Measurements from ENCODE around the gene KIF3A.

Gene KIF3A

GRCh38 chr5:132750471-132751230 lies 13.3 kb upstream of the KIF3A start:
- H3K9me3 ChIP-seq (ENCODE audit: low read length): no peaks in the 10 kb centered on the region
- no peak overlapping the region for H3K4me2 ChIP-seq (ENCODE audit: low read length)
- H3K4me3 ChIP-seq (ENCODE audit: low read depth, low read length, poor library complexity, severe bottlenecking): no peak overlapping the region
- no peaks in the 10 kb centered on the region for H3K9me2 ChIP-seq (ENCODE audit: low read depth, low read length)
- peaks cover 21% of the 10 kb centered on the region for H3K4me1 ChIP-seq (ENCODE audit: insufficient read depth, low read length, severe bottlenecking)
- H4K20me1 ChIP-seq (ENCODE audit: insufficient read depth, low read length): no peaks in the 10 kb centered on the region
- H3K27me3 ChIP-seq (ENCODE audit: insufficient read depth, low read length): no peaks in the 10 kb centered on the region
- H2AFZ ChIP-seq (ENCODE audit: low read length): no peak overlapping the region
- H3K27ac ChIP-seq (ENCODE audit: low read depth, low read length, poor library complexity, severe bottlenecking): no peak overlapping the region
- H3K36me3 ChIP-seq (ENCODE audit: insufficient read depth, low read length): no peaks in the 10 kb centered on the region
- no peak for TF ChIP-seq EZH2 (IDR thresholded peaks at IDR 0.05; ENCODE audit: borderline replicate concordance, low read length)
- TF ChIP-seq CTCF (IDR thresholded peaks at IDR 0.05; ENCODE audit: low read length): no peak
- H3F3A ChIP-seq (ENCODE audit: insufficient read depth, low read length): no peaks in the 10 kb centered on the region
- H3K79me2 ChIP-seq (ENCODE audit: insufficient read depth, low read length): no peaks in the 10 kb centered on the region
- H3K9ac ChIP-seq (ENCODE audit: low read length): no peak overlapping the region

GRCh38 chr5:132749506-132749905 lies 12.2 kb upstream of the KIF3A start:
- Histone ChIP-seq H3K79me2 (ENCODE audit: insufficient read depth, low read length) (no peaks in the 10 kb centered on the region), H3K4me3 (ENCODE audit: low read depth, low read length, poor library complexity, severe bottlenecking) (no peak overlapping the region), H3K27ac (ENCODE audit: low read depth, low read length, poor library complexity, severe bottlenecking) (no peak overlapping the region), H3K4me1 (ENCODE audit: insufficient read depth, low read length, severe bottlenecking) (peaks cover 21% of the 10 kb centered on the region), H3K36me3 (ENCODE audit: insufficient read depth, low read length) (no peaks in the 10 kb centered on the region), H3K27me3 (ENCODE audit: insufficient read depth, low read length) (no peaks in the 10 kb centered on the region), H4K20me1 (ENCODE audit: insufficient read depth, low read length) (no peaks in the 10 kb centered on the region), H3K9me3 (ENCODE audit: low read length) (no peaks in the 10 kb centered on the region), H3K9me2 (ENCODE audit: low read depth, low read length) (no peaks in the 10 kb centered on the region), H3F3A (ENCODE audit: insufficient read depth, low read length) (no peaks in the 10 kb centered on the region), H2AFZ (ENCODE audit: low read length) (no peak overlapping the region), H3K9ac (ENCODE audit: low read length) (no peak overlapping the region), H3K4me2 (ENCODE audit: low read length) (no peak overlapping the region)
- no peak for TF ChIP-seq EZH2 (IDR thresholded peaks at IDR 0.05; ENCODE audit: borderline replicate concordance, low read length)
- TF ChIP-seq CTCF (IDR thresholded peaks at IDR 0.05; ENCODE audit: low read length): no peak

GRCh38 chr5:132748522-132749000 lies 11.2 kb upstream of the KIF3A start:
- no peak for TF ChIP-seq EZH2 (IDR thresholded peaks at IDR 0.05; ENCODE audit: borderline replicate concordance, low read length)
- no peak for TF ChIP-seq CTCF (IDR thresholded peaks at IDR 0.05; ENCODE audit: low read length)
- H2AFZ ChIP-seq (ENCODE audit: low read length): no peak overlapping the region

More at GRCh38 chr5:132748522-132749000, 11.2 kb upstream of the KIF3A start:
- no peaks in the 10 kb centered on the region for H3F3A ChIP-seq (ENCODE audit: insufficient read depth, low read length)
- H3K9me2 ChIP-seq (ENCODE audit: low read depth, low read length): no peaks in the 10 kb centered on the region
- no peak overlapping the region for H3K9ac ChIP-seq (ENCODE audit: low read length)
- H3K27me3 ChIP-seq (ENCODE audit: insufficient read depth, low read length): no peaks in the 10 kb centered on the region
- no peaks in the 10 kb centered on the region for H3K79me2 ChIP-seq (ENCODE audit: insufficient read depth, low read length)
- H3K36me3 ChIP-seq (ENCODE audit: insufficient read depth, low read length): no peaks in the 10 kb centered on the region
- H4K20me1 ChIP-seq (ENCODE audit: insufficient read depth, low read length): no peaks in the 10 kb centered on the region
- H3K4me3 ChIP-seq (ENCODE audit: low read depth, low read length, poor library complexity, severe bottlenecking): no peak overlapping the region
- H3K4me1 ChIP-seq (ENCODE audit: insufficient read depth, low read length, severe bottlenecking): peaks cover 21% of the 10 kb centered on the region
- H3K4me2 ChIP-seq (ENCODE audit: low read length): no peak overlapping the region
- no peak overlapping the region for H3K27ac ChIP-seq (ENCODE audit: low read depth, low read length, poor library complexity, severe bottlenecking)
- no peaks in the 10 kb centered on the region for H3K9me3 ChIP-seq (ENCODE audit: low read length)
